H9 (cell line): ENCODE measurements around the gene STAB1. TPM values are rescaled to one million over a fixed set of nuclear protein-coding genes. Genes with fewer than 3 reads are reported as not detected.

Experiments
- DNase-seq: peaks from one replicate; pipeline ENCODE4 v3.0.0-alpha.2; 2017
- H2AFZ ChIP-seq: one replicate; pipeline ENCODE4 v1.6.1; 2013; ENCODE audit warnings: mild to moderate bottlenecking, low read length, control low read depth, moderate library complexity
- H2AK5ac ChIP-seq: 2 replicates; pipeline ENCODE4 v1.6.1; 2013; ENCODE audit warnings: low read length, control low read depth, mixed read lengths; ENCODE audit not compliant: insufficient read length
- H2BK120ac ChIP-seq: one replicate; pipeline ENCODE4 v1.6.1; 2013; ENCODE audit warnings: low read depth, mild to moderate bottlenecking, low read length, control low read depth, inconsistent platforms; ENCODE audit not compliant: poor library complexity, severe bottlenecking
- H2BK12ac ChIP-seq: 2 replicates; pipeline ENCODE4 v1.6.1; 2013; ENCODE audit warnings: low read length, control low read depth, mixed read lengths, low read depth; ENCODE audit not compliant: insufficient read length
- H2BK15ac ChIP-seq: 2 replicates; pipeline ENCODE4 v1.6.1; 2013; ENCODE audit warnings: low read depth, low read length, control low read depth
- H2BK20ac ChIP-seq: one replicate; pipeline ENCODE4 v1.6.1; 2013; ENCODE audit warnings: low read depth, mild to moderate bottlenecking, low read length, control low read depth, inconsistent platforms; ENCODE audit not compliant: poor library complexity, severe bottlenecking
- H2BK5ac ChIP-seq: 2 replicates; pipeline ENCODE4 v1.6.1; 2013; ENCODE audit warnings: low read length, control low read depth, mixed read lengths; ENCODE audit not compliant: insufficient read length
- H3K14ac ChIP-seq: 2 replicates; pipeline ENCODE4 v1.6.1; 2013; ENCODE audit warnings: low read length, control low read depth; ENCODE audit not compliant: insufficient read depth
- H3K18ac ChIP-seq: 2 replicates; pipeline ENCODE4 v1.6.1; 2013; ENCODE audit warnings: low read depth, mild to moderate bottlenecking, mixed read lengths, low read length, control low read depth; ENCODE audit not compliant: insufficient read length
- H3K23ac ChIP-seq: 2 replicates; pipeline ENCODE4 v1.6.1; 2013; ENCODE audit warnings: low read length, control low read depth, mixed read lengths, low read depth; ENCODE audit not compliant: insufficient read length
- H3K23me2 ChIP-seq: 2 replicates; pipeline ENCODE4 v1.6.1; 2013; ENCODE audit warnings: low read depth, mild to moderate bottlenecking, mixed read lengths, low read length, control low read depth; ENCODE audit not compliant: insufficient read length, poor library complexity, severe bottlenecking
- H3K27ac ChIP-seq: 2 replicates; pipeline ENCODE4 v1.5.1; 2013; ENCODE audit warnings: low read length, control low read depth, mixed read lengths, low read depth; ENCODE audit not compliant: insufficient read length
- H3K27me3 ChIP-seq: 2 replicates; pipeline ENCODE4 v1.6.1; 2013; ENCODE audit warnings: low read length, control low read depth, inconsistent platforms; ENCODE audit not compliant: insufficient read depth
- H3K4ac ChIP-seq: 2 replicates; pipeline ENCODE4 v1.6.1; 2013; ENCODE audit warnings: low read depth, mild to moderate bottlenecking, control low read depth, inconsistent platforms, low read length, moderate library complexity
- H3K4me1 ChIP-seq: 2 replicates; pipeline ENCODE4 v1.6.1; 2013; ENCODE audit warnings: low read length, control low read depth, inconsistent platforms; ENCODE audit not compliant: insufficient read depth
- H3K4me2 ChIP-seq: 2 replicates; pipeline ENCODE4 v1.6.1; 2013; ENCODE audit warnings: low read length, control low read depth, mixed read lengths; ENCODE audit not compliant: insufficient read length, insufficient read depth
- H3K56ac ChIP-seq: 2 replicates; pipeline ENCODE4 v1.6.1; 2013; ENCODE audit warnings: low read depth, mild to moderate bottlenecking, mixed read lengths, low read length, control low read depth; ENCODE audit not compliant: insufficient read length
- H3K79me1 ChIP-seq: 2 replicates; pipeline ENCODE4 v1.6.1; 2013; ENCODE audit warnings: low read depth, mild to moderate bottlenecking, moderate library complexity, low read length, control low read depth, inconsistent platforms; ENCODE audit not compliant: insufficient read depth, poor library complexity, severe bottlenecking
- H3K79me2 ChIP-seq: 2 replicates; pipeline ENCODE4 v1.6.1; 2013; ENCODE audit warnings: low read length, control low read depth, inconsistent platforms; ENCODE audit not compliant: insufficient read depth
- H3K9ac ChIP-seq: 2 replicates; pipeline ENCODE4 v1.6.1; 2013; ENCODE audit warnings: low read length, control low read depth, mixed read lengths; ENCODE audit not compliant: insufficient read length; ENCODE audit errors: extremely low read depth
- H3K9me3 ChIP-seq: one replicate; pipeline ENCODE4 v1.6.1; 2013; ENCODE audit warnings: low read depth, low read length, inconsistent platforms; ENCODE audit not compliant: control insufficient read depth
- H3T11ph ChIP-seq: one replicate; pipeline ENCODE4 v1.6.1; 2013; ENCODE audit warnings: mild to moderate bottlenecking, low read length, control low read depth, inconsistent platforms
- H4K20me1 ChIP-seq: one replicate; pipeline ENCODE4 v1.6.1; 2013; ENCODE audit not compliant: control insufficient read depth, insufficient read length, insufficient read depth
- H4K5ac ChIP-seq: 2 replicates; pipeline ENCODE4 v1.6.1; 2013; ENCODE audit warnings: low read depth, mild to moderate bottlenecking, mixed read lengths, low read length, control low read depth; ENCODE audit not compliant: insufficient read length
- H4K8ac ChIP-seq: replicated peaks from 2 replicates; pipeline ENCODE4 v1.6.1; 2013; ENCODE audit warnings: low read length, control low read depth, mixed read lengths, low read depth; ENCODE audit not compliant: insufficient read length
- H4K91ac ChIP-seq: 2 replicates; pipeline ENCODE4 v1.6.1; 2013; ENCODE audit warnings: low read depth, mild to moderate bottlenecking, moderate library complexity, mixed read lengths, low read length, control low read depth; ENCODE audit not compliant: insufficient read length
- H3K27ac Mint-ChIP-seq, 3 experiments: 2 replicates in 2 of 3; 3 replicates in 1 of 3; pipeline ENCODE4 v1.8.0; 2020 to 2021; ENCODE audit warnings: mixed read lengths in 3 of 3, mild to moderate bottlenecking in 1 of 3, moderate library complexity in 1 of 3
- H3K27me3 Mint-ChIP-seq: 2 replicates; pipeline ENCODE4 v1.8.0; 2021; ENCODE audit warnings: low read depth, mild to moderate bottlenecking, moderate library complexity, mixed read lengths
- H3K36me3 Mint-ChIP-seq, 3 experiments: 2 replicates in 2 of 3; 3 replicates in 1 of 3; pipeline ENCODE4 v1.8.0; 2020 to 2021; ENCODE audit warnings: low read depth in 3 of 3, mixed read lengths in 3 of 3; ENCODE audit not compliant: insufficient read depth in 1 of 3
- H3K4me1 Mint-ChIP-seq, 2 experiments: 2 replicates each; pipeline ENCODE4 v1.8.0; 2020; ENCODE audit warnings: mixed read lengths in 2 of 2
- H3K4me3 Mint-ChIP-seq, 2 experiments: 2 replicates in 1 of 2; 3 replicates in 1 of 2; pipeline ENCODE4 v1.8.0; 2020 to 2021; ENCODE audit warnings: mild to moderate bottlenecking in 2 of 2, mixed read lengths in 2 of 2, moderate library complexity in 1 of 2
- H3K9me3 Mint-ChIP-seq, 2 experiments: 2 replicates in 1 of 2; 3 replicates in 1 of 2; pipeline ENCODE4 v1.8.0; 2020; ENCODE audit warnings: mild to moderate bottlenecking in 2 of 2, mixed read lengths in 2 of 2, moderate library complexity in 1 of 2
- WGBS: extraction: QIAGEN DNeasy Blood & Tissue Kit; methylation state at CpG from one replicate; pipeline ENCODE4 v1.1.7; 2013; ENCODE audit warnings: missing lambda C conversion rate, low lambda C conversion rate, mixed read lengths; ENCODE audit not compliant: insufficient read length; ENCODE audit errors: extremely low coverage; 5-methylcytosine and 5-hydroxymethylcytosine counted together
- total RNA-seq: library from RNA; stranded (reverse); gene quantifications from 2 replicates; pipeline ENCODE4 v1.2.1, GENCODE V29; 2021
- TF ChIP-seq, protein P1 (sequence below): fragments of 200-600 bp; sonication (generic); conservative IDR thresholded peaks from 3 replicates; pipeline ENCODE4 v1.8.0; 2021; ENCODE audit warnings: antibody characterized with exemption, mild to moderate bottlenecking

The STAB1 gene
- total RNA-seq, 1 experiment from 2014 or later: 1.5 TPM

GRCh38 chr3:52536112-52536368 is 40.9 kb downstream of the STAB1 start:
- Histone ChIP-seq H2BK12ac (no peak overlapping the region), H4K20me1 (no peaks in the 10 kb centered on the region), H2BK5ac (no peak overlapping the region), H3K14ac (no peak overlapping the region), H4K8ac (no peak overlapping the region), H2AK5ac (no peak overlapping the region), H3K79me2 (peaks cover 14% of the 10 kb centered on the region; the same call in 1 of the 2 replicates), H3K9ac (no peak overlapping the region), H3K18ac (no peak overlapping the region), H3K56ac (no peak overlapping the region), H3K4me1 (peaks cover 6% of the 10 kb centered on the region), H2BK20ac (no peak overlapping the region), H2BK15ac (no peak overlapping the region), H3K4me2 (no peak overlapping the region), H4K5ac (no peak overlapping the region), H3K9me3 (no peaks in the 10 kb centered on the region), H3K4ac (no peak overlapping the region), H3K23ac (no peak overlapping the region), H2AFZ (no peak overlapping the region), H2BK120ac (no peak overlapping the region), H4K91ac (no peak overlapping the region), H3K27me3 (no peaks in the 10 kb centered on the region), H3K27ac (no peak overlapping the region), H3K23me2 (peaks cover 24% of the 10 kb centered on the region), H3K79me1 (peaks cover 6% of the 10 kb centered on the region), H3T11ph (no peak overlapping the region)
- no peaks in the 10 kb centered on the region for H3K27me3 Mint-ChIP-seq
- TF ChIP-seq, protein P1, sequence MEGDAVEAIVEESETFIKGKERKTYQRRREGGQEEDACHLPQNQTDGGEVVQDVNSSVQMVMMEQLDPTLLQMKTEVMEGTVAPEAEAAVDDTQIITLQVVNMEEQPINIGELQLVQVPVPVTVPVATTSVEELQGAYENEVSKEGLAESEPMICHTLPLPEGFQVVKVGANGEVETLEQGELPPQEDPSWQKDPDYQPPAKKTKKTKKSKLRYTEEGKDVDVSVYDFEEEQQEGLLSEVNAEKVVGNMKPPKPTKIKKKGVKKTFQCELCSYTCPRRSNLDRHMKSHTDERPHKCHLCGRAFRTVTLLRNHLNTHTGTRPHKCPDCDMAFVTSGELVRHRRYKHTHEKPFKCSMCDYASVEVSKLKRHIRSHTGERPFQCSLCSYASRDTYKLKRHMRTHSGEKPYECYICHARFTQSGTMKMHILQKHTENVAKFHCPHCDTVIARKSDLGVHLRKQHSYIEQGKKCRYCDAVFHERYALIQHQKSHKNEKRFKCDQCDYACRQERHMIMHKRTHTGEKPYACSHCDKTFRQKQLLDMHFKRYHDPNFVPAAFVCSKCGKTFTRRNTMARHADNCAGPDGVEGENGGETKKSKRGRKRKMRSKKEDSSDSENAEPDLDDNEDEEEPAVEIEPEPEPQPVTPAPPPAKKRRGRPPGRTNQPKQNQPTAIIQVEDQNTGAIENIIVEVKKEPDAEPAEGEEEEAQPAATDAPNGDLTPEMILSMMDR: no peak
- WGBS: no CpG with 5 or more reads among the region's 9 CpGs
- H3K4me3 Mint-ChIP-seq: peak overlapping the region; percentile 35 to 99; a peak in 4 of 5 replicates
- H3K9me3 Mint-ChIP-seq: no peaks in the 10 kb centered on the region
- peaks cover 15 to 32% (median 23%) of the 10 kb centered on the region in 3 experiments for H3K36me3 Mint-ChIP-seq
- DNase-seq: no peak
- H3K27ac Mint-ChIP-seq: peak overlapping the region in 1 of 3 experiments; percentile 18; a peak in 3 of 7 replicates
- peaks cover 45 to 46% of the 10 kb centered on the region in 2 experiments for H3K4me1 Mint-ChIP-seq
